ENCODE results near the gene DVL1.

- TF ChIP-seq, protein P1, sequence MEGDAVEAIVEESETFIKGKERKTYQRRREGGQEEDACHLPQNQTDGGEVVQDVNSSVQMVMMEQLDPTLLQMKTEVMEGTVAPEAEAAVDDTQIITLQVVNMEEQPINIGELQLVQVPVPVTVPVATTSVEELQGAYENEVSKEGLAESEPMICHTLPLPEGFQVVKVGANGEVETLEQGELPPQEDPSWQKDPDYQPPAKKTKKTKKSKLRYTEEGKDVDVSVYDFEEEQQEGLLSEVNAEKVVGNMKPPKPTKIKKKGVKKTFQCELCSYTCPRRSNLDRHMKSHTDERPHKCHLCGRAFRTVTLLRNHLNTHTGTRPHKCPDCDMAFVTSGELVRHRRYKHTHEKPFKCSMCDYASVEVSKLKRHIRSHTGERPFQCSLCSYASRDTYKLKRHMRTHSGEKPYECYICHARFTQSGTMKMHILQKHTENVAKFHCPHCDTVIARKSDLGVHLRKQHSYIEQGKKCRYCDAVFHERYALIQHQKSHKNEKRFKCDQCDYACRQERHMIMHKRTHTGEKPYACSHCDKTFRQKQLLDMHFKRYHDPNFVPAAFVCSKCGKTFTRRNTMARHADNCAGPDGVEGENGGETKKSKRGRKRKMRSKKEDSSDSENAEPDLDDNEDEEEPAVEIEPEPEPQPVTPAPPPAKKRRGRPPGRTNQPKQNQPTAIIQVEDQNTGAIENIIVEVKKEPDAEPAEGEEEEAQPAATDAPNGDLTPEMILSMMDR (IDR thresholded peaks at IDR 0.05) = no peak
- no peak for TF ChIP-seq POLR2AphosphoS5 (IDR thresholded peaks at IDR 0.05)
- TF ChIP-seq EP300 (IDR thresholded peaks at IDR 0.05) = no peak
- no peak for TF ChIP-seq POLR2A (IDR thresholded peaks at IDR 0.05)
Measured at GRCh38 chr1:1374589-1374928, 25.3 kb upstream of the DVL1 start.
